MM.1S (cell line): ENCODE data around the gene MYBPC1.

Experiments
- EZH2 ChIP-seq: fragments of 300-600 bp; sonication (generic); optimal IDR thresholded peaks from 2 replicates; pipeline ENCODE3; 2017; ENCODE audit warnings: low read depth, mild to moderate bottlenecking, antibody characterized with exemption, low read length, mixed read lengths
- TF ChIP-seq, protein P1 (sequence below): fragments of 300-600 bp; sonication (generic); IDR thresholded peaks from 2 replicates; pipeline ENCODE4 v1.5.1; 2016; ENCODE audit warnings: antibody characterized with exemption, low read length, mixed read lengths

GRCh38 chr12:101680240-101680639, 85.5 kb downstream of the MYBPC1 start:
- TF ChIP-seq, protein P1, sequence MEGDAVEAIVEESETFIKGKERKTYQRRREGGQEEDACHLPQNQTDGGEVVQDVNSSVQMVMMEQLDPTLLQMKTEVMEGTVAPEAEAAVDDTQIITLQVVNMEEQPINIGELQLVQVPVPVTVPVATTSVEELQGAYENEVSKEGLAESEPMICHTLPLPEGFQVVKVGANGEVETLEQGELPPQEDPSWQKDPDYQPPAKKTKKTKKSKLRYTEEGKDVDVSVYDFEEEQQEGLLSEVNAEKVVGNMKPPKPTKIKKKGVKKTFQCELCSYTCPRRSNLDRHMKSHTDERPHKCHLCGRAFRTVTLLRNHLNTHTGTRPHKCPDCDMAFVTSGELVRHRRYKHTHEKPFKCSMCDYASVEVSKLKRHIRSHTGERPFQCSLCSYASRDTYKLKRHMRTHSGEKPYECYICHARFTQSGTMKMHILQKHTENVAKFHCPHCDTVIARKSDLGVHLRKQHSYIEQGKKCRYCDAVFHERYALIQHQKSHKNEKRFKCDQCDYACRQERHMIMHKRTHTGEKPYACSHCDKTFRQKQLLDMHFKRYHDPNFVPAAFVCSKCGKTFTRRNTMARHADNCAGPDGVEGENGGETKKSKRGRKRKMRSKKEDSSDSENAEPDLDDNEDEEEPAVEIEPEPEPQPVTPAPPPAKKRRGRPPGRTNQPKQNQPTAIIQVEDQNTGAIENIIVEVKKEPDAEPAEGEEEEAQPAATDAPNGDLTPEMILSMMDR: no peak
- no peak for TF ChIP-seq EZH2
